HEK293 (cell line): ENCODE data around the gene CLCN7.

Experiments used
- CTCF ChIA-PET: fragments of 350-600 bp; formaldehyde crosslinking; extraction: SDS; loops from one replicate; lab custom pipeline; 2021; ENCODE audit warnings: antibody characterized with exemption; lab: Yijun Ruan, JAX
- POLR2A ChIA-PET: fragments of 300-600 bp; formaldehyde crosslinking; extraction: SDS; loops from one replicate; lab custom pipeline; 2020; ENCODE audit warnings: antibody characterized with exemption, inconsistent platforms; lab: Yijun Ruan, JAX
- H3K27ac ChIP-seq: fragments of 200-500 bp; sonication (Bioruptor generic); 2 replicates; pipeline ENCODE4 v1.5.1; 2014; ENCODE audit warnings: low read depth, low read length, control low read depth, inconsistent platforms; ENCODE audit errors: extremely low read depth
- H3K36me3 ChIP-seq, 2 experiments: fragments of 200-500 bp in 1 of 2; sonication (Bioruptor generic) in 1 of 2; 1 replicate in 1 of 2; 2 replicates in 1 of 2; pipeline ENCODE4 v1.5.1; 2014 to 2017; ENCODE audit warnings: inconsistent platforms in 2 of 2, low read length in 2 of 2; ENCODE audit not compliant: control insufficient read depth in 2 of 2, insufficient read depth in 1 of 2
- H3K4me1 ChIP-seq: fragments of 200-500 bp; sonication (Bioruptor generic); 2 replicates; pipeline ENCODE4 v1.5.1; 2014; ENCODE audit warnings: mild to moderate bottlenecking, low read length, inconsistent platforms; ENCODE audit not compliant: control insufficient read depth, insufficient read depth
- H3K4me3 ChIP-seq: 2 replicates; pipeline ENCODE4 v1.5.1; 2011; ENCODE audit warnings: low read depth, mild to moderate bottlenecking, control low read depth, low read length, moderate library complexity
- H3K9me3 ChIP-seq: fragments of 200-500 bp; sonication (Bioruptor generic); 2 replicates; pipeline ENCODE4 v1.5.1; 2014; ENCODE audit warnings: low read depth, low read length, inconsistent platforms; ENCODE audit not compliant: control insufficient read depth, insufficient read depth
- HOXD13 ChIP-seq: sonication (generic); formaldehyde crosslinking; IDR thresholded peaks from 2 replicates; pipeline ENCODE4 v1.8.0; 2022; ENCODE audit warnings: missing genetic modification reagents, borderline replicate concordance
- SP7 ChIP-seq: fragments of 450-650 bp; formaldehyde crosslinking; IDR thresholded peaks from 2 replicates; pipeline ENCODE4 v1.5.1; 2016; ENCODE audit warnings: missing biosample characterization, missing genetic modification characterization
- ZBTB20 ChIP-seq: fragments of 450-650 bp; formaldehyde crosslinking; IDR thresholded peaks from 2 replicates; pipeline ENCODE4 v1.5.1; 2016; ENCODE audit warnings: missing biosample characterization, missing genetic modification characterization
- ZFP3 ChIP-seq: fragments of 450-650 bp; formaldehyde crosslinking; IDR thresholded peaks from 2 replicates; pipeline ENCODE4 v1.5.1; 2016; ENCODE audit warnings: low read depth, missing biosample characterization, missing genetic modification characterization
- ZFP37 ChIP-seq: fragments of 450-650 bp; formaldehyde crosslinking; IDR thresholded peaks from 2 replicates; pipeline ENCODE4 v1.5.1; 2016; ENCODE audit warnings: missing biosample characterization, missing genetic modification characterization
- ZNF112 ChIP-seq: fragments of 450-650 bp; formaldehyde crosslinking; IDR thresholded peaks from 2 replicates; pipeline ENCODE4 v1.5.0; 2017; ENCODE audit warnings: missing biosample characterization, missing genetic modification characterization
- ZNF155 ChIP-seq: fragments of 450-650 bp; formaldehyde crosslinking; IDR thresholded peaks from 2 replicates; pipeline ENCODE4 v1.5.1; 2016; ENCODE audit warnings: missing biosample characterization, missing genetic modification characterization
- ZNF169 ChIP-seq: fragments of 450-650 bp; formaldehyde crosslinking; IDR thresholded peaks from 2 replicates; pipeline ENCODE4 v1.5.1; 2016; ENCODE audit warnings: missing biosample characterization, missing genetic modification characterization
- ZNF223 ChIP-seq: fragments of 450-650 bp; formaldehyde crosslinking; IDR thresholded peaks from 2 replicates; pipeline ENCODE4 v1.5.1; 2016; ENCODE audit warnings: missing biosample characterization, missing genetic modification characterization
- ZNF423 ChIP-seq: fragments of 450-650 bp; formaldehyde crosslinking; IDR thresholded peaks from 2 replicates; pipeline ENCODE4 v1.5.1; 2016; ENCODE audit warnings: missing biosample characterization, missing genetic modification characterization
- ZNF510 ChIP-seq: fragments of 450-650 bp; formaldehyde crosslinking; IDR thresholded peaks from 2 replicates; pipeline ENCODE4 v1.5.1; 2018; ENCODE audit warnings: mild to moderate bottlenecking, missing genetic modification characterization, missing biosample characterization; ENCODE audit not compliant: insufficient replicate concordance
- ZNF530 ChIP-seq: fragments of 450-650 bp; formaldehyde crosslinking; IDR thresholded peaks from 2 replicates; pipeline ENCODE4 v1.5.1; 2016; ENCODE audit warnings: low read depth, missing biosample characterization, missing genetic modification characterization
- ZNF544 ChIP-seq: fragments of 450-650 bp; formaldehyde crosslinking; IDR thresholded peaks from 2 replicates; pipeline ENCODE4 v1.5.0; 2017; ENCODE audit warnings: missing biosample characterization, missing genetic modification characterization
- ZNF571 ChIP-seq: fragments of 450-650 bp; formaldehyde crosslinking; IDR thresholded peaks from 2 replicates; pipeline ENCODE4 v1.5.0; 2017; ENCODE audit warnings: missing biosample characterization, missing genetic modification characterization
- ZNF596 ChIP-seq: fragments of 450-650 bp; IDR thresholded peaks from 2 replicates; pipeline ENCODE4 v1.5.0; 2018; ENCODE audit warnings: missing biosample characterization, mild to moderate bottlenecking, missing genetic modification characterization, moderate library complexity
- ZNF610 ChIP-seq: fragments of 450-650 bp; formaldehyde crosslinking; IDR thresholded peaks from 2 replicates; pipeline ENCODE4 v1.5.1; 2016; ENCODE audit warnings: missing biosample characterization, missing genetic modification characterization, borderline replicate concordance
- ZNF624 ChIP-seq: fragments of 450-650 bp; formaldehyde crosslinking; IDR thresholded peaks from 2 replicates; pipeline ENCODE4 v1.5.1; 2017; ENCODE audit warnings: missing biosample characterization, missing genetic modification characterization
- ZNF654 ChIP-seq: fragments of 450-650 bp; formaldehyde crosslinking; IDR thresholded peaks from 2 replicates; pipeline ENCODE4 v1.5.1; 2016; ENCODE audit warnings: low read depth, missing biosample characterization, missing genetic modification characterization
- ZNF658 ChIP-seq: fragments of 450-650 bp; formaldehyde crosslinking; IDR thresholded peaks from 2 replicates; pipeline ENCODE4; 2016; ENCODE audit warnings: missing biosample characterization, missing genetic modification characterization
- TF ChIP-seq, protein P1 (sequence below): fragments of 450-650 bp; formaldehyde crosslinking; IDR thresholded peaks from 2 replicates; pipeline ENCODE4 v1.5.0; 2017; ENCODE audit warnings: missing biosample characterization, missing genetic modification characterization, borderline replicate concordance
- TF ChIP-seq, protein P2 (sequence below): fragments of 450-650 bp; formaldehyde crosslinking; IDR thresholded peaks from 2 replicates; pipeline ENCODE4 v1.5.1; 2016; ENCODE audit warnings: missing biosample characterization, missing genetic modification characterization
- TF ChIP-seq, protein P3 (sequence below): fragments of 450-650 bp; formaldehyde crosslinking; IDR thresholded peaks from 2 replicates; pipeline ENCODE4 v1.5.1; 2016; ENCODE audit warnings: missing biosample characterization, missing genetic modification characterization, borderline replicate concordance
- TF ChIP-seq, protein P4 (sequence below): fragments of 450-650 bp; formaldehyde crosslinking; IDR thresholded peaks from 2 replicates; pipeline ENCODE4 v1.5.1; 2016; ENCODE audit warnings: missing biosample characterization, missing genetic modification characterization
- TF ChIP-seq, protein P5 (sequence below): fragments of 450-650 bp; formaldehyde crosslinking; IDR thresholded peaks from 2 replicates; pipeline ENCODE4 v1.5.1; 2016; ENCODE audit warnings: missing biosample characterization, missing genetic modification characterization, low read depth

The CLCN7 gene, protein sequence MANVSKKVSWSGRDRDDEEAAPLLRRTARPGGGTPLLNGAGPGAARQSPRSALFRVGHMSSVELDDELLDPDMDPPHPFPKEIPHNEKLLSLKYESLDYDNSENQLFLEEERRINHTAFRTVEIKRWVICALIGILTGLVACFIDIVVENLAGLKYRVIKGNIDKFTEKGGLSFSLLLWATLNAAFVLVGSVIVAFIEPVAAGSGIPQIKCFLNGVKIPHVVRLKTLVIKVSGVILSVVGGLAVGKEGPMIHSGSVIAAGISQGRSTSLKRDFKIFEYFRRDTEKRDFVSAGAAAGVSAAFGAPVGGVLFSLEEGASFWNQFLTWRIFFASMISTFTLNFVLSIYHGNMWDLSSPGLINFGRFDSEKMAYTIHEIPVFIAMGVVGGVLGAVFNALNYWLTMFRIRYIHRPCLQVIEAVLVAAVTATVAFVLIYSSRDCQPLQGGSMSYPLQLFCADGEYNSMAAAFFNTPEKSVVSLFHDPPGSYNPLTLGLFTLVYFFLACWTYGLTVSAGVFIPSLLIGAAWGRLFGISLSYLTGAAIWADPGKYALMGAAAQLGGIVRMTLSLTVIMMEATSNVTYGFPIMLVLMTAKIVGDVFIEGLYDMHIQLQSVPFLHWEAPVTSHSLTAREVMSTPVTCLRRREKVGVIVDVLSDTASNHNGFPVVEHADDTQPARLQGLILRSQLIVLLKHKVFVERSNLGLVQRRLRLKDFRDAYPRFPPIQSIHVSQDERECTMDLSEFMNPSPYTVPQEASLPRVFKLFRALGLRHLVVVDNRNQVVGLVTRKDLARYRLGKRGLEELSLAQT

DNA sequence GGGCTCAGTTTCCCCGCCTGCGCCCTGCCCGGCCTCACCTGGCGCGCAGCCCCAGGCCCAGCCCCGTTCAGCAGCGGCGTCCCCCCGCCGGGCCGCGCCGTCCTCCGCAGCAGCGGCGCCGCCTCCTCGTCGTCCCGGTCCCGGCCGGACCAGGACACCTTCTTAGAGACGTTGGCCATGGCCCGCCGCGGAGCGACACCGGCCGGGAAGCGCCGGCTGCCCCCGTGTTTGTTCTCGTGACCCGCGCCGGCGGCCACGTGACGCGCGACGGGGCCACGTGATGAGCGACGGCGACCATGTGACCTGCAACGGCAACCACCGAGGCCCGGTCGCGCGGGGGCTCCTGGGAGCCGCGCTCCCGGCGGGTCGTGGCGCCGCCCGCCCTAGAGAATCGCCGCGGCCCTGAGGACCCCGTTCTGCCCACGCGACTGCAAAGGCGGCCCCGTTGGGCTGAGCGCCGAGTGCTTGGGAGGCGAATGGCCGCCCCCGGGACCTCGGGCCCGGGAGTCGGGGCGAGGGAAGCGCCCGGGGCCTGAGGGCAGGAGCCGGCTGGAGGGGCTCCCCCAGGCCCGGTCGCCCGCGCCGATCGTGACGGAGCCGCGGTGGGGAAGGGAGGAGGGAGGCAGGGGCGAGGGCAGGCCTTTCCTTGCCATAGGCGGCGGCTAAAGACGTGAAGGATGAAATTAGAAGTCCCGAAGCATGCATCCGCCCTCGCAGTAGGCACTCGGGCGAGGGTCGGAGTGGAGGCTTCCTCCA, at the start of gene CLCN7:
Gene CLCN7 (minus strand): TSS at position 233 of the 756 bp plus-strand sequence. CDS start 54 bp downstream, at position 179.
- CTCF ChIA-PET: no interaction called here
- H3K4me3 ChIP-seq: peak within 1 kb of the TSS; percentile 45
- H3K9me3 ChIP-seq: no peaks in the 10 kb centered on the region
- H3K4me1 ChIP-seq: peaks cover 3% of the 10 kb centered on the region; the same call in 1 of the 2 replicates
- peak within 1 kb of the TSS; percentile 68 for H3K27ac ChIP-seq
- H3K36me3 ChIP-seq: no peaks in the 10 kb centered on the region
- POLR2A ChIA-PET: no interaction called here
- TF ChIP-seq, protein P1, sequence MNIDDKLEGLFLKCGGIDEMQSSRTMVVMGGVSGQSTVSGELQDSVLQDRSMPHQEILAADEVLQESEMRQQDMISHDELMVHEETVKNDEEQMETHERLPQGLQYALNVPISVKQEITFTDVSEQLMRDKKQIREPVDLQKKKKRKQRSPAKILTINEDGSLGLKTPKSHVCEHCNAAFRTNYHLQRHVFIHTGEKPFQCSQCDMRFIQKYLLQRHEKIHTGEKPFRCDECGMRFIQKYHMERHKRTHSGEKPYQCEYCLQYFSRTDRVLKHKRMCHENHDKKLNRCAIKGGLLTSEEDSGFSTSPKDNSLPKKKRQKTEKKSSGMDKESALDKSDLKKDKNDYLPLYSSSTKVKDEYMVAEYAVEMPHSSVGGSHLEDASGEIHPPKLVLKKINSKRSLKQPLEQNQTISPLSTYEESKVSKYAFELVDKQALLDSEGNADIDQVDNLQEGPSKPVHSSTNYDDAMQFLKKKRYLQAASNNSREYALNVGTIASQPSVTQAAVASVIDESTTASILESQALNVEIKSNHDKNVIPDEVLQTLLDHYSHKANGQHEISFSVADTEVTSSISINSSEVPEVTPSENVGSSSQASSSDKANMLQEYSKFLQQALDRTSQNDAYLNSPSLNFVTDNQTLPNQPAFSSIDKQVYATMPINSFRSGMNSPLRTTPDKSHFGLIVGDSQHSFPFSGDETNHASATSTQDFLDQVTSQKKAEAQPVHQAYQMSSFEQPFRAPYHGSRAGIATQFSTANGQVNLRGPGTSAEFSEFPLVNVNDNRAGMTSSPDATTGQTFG (tag by site-specific recombination): no peak
- no peak for TF ChIP-seq ZFP3 (tag by site-specific recombination)
- TF ChIP-seq ZNF223 (tag by site-specific recombination): no peak
- TF ChIP-seq ZNF423: no peak
- no peak for TF ChIP-seq ZNF544 (tag by site-specific recombination)
- no peak for TF ChIP-seq HOXD13 (CRISPR knock-in tag)
- TF ChIP-seq ZFP37 (tag by site-specific recombination): no peak
- no peak for TF ChIP-seq ZNF571 (tag by site-specific recombination)
- no peak for TF ChIP-seq ZNF510 (tag by site-specific recombination)
- TF ChIP-seq, protein P2, sequence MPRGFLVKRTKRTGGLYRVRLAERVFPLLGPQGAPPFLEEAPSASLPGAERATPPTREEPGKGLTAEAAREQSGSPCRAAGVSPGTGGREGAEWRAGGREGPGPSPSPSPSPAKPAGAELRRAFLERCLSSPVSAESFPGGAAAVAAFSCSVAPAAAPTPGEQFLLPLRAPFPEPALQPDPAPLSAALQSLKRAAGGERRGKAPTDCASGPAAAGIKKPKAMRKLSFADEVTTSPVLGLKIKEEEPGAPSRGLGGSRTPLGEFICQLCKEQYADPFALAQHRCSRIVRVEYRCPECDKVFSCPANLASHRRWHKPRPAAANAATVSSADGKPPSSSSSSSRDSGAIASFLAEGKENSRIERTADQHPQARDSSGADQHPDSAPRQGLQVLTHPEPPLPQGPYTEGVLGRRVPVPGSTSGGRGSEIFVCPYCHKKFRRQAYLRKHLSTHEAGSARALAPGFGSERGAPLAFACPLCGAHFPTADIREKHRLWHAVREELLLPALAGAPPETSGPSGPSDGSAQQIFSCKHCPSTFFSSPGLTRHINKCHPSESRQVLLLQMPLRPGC (tag by site-specific recombination): no peak; the same call in 1 of the 2 replicates
- TF ChIP-seq ZNF654 (tag by site-specific recombination): no peak
- no peak for TF ChIP-seq ZNF169
- TF ChIP-seq, protein P3, sequence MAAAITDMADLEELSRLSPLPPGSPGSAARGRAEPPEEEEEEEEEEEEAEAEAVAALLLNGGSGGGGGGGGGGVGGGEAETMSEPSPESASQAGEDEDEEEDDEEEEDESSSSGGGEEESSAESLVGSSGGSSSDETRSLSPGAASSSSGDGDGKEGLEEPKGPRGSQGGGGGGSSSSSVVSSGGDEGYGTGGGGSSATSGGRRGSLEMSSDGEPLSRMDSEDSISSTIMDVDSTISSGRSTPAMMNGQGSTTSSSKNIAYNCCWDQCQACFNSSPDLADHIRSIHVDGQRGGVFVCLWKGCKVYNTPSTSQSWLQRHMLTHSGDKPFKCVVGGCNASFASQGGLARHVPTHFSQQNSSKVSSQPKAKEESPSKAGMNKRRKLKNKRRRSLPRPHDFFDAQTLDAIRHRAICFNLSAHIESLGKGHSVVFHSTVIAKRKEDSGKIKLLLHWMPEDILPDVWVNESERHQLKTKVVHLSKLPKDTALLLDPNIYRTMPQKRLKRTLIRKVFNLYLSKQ (tag by site-specific recombination): no peak
- TF ChIP-seq, protein P4, sequence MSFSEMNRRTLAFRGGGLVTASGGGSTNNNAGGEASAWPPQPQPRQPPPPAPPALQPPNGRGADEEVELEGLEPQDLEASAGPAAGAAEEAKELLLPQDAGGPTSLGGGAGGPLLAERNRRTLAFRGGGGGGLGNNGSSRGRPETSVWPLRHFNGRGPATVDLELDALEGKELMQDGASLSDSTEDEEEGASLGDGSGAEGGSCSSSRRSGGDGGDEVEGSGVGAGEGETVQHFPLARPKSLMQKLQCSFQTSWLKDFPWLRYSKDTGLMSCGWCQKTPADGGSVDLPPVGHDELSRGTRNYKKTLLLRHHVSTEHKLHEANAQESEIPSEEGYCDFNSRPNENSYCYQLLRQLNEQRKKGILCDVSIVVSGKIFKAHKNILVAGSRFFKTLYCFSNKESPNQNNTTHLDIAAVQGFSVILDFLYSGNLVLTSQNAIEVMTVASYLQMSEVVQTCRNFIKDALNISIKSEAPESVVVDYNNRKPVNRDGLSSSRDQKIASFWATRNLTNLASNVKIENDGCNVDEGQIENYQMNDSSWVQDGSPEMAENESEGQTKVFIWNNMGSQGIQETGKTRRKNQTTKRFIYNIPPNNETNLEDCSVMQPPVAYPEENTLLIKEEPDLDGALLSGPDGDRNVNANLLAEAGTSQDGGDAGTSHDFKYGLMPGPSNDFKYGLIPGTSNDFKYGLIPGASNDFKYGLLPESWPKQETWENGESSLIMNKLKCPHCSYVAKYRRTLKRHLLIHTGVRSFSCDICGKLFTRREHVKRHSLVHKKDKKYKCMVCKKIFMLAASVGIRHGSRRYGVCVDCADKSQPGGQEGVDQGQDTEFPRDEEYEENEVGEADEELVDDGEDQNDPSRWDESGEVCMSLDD: no peak
- TF ChIP-seq ZNF155: no peak
- peak; percentile 84 for TF ChIP-seq ZBTB20 (tag by site-specific recombination)
- no peak for TF ChIP-seq ZNF530
- TF ChIP-seq ZNF610: no peak; the same call in 1 of the 2 replicates
- no peak for TF ChIP-seq ZNF596 (tag by site-specific recombination)
- TF ChIP-seq ZNF112: no peak
- peak; percentile 28; the same call in 1 of the 2 replicates for TF ChIP-seq SP7
- no peak for TF ChIP-seq ZNF658 (tag by site-specific recombination)
- TF ChIP-seq ZNF624: no peak
- TF ChIP-seq, protein P5, sequence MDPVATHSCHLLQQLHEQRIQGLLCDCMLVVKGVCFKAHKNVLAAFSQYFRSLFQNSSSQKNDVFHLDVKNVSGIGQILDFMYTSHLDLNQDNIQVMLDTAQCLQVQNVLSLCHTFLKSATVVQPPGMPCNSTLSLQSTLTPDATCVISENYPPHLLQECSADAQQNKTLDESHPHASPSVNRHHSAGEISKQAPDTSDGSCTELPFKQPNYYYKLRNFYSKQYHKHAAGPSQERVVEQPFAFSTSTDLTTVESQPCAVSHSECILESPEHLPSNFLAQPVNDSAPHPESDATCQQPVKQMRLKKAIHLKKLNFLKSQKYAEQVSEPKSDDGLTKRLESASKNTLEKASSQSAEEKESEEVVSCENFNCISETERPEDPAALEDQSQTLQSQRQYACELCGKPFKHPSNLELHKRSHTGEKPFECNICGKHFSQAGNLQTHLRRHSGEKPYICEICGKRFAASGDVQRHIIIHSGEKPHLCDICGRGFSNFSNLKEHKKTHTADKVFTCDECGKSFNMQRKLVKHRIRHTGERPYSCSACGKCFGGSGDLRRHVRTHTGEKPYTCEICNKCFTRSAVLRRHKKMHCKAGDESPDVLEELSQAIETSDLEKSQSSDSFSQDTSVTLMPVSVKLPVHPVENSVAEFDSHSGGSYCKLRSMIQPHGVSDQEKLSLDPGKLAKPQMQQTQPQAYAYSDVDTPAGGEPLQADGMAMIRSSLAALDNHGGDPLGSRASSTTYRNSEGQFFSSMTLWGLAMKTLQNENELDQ (tag by site-specific recombination): no peak
